HepG2 (cell line): ENCODE measurements around the gene WWP2. TPM values are rescaled to one million over a fixed set of nuclear protein-coding genes. Genes with fewer than 3 reads are reported as not detected.

Experiments used
- ETV5 ChIP-seq: IDR thresholded peaks from 2 replicates; pipeline ENCODE4 v1.6.1; 2018; ENCODE audit warnings: missing biosample characterization, missing genetic modification reagents, inconsistent platforms, borderline replicate concordance
- HDAC1 ChIP-seq: sonication (generic); formaldehyde crosslinking; IDR thresholded peaks from 2 replicates; pipeline ENCODE4 v1.5.1; 2020; ENCODE audit warnings: mild to moderate bottlenecking, missing genetic modification reagents
- HES4 ChIP-seq: sonication (generic); formaldehyde crosslinking; IDR thresholded peaks from 2 replicates; pipeline ENCODE4 v1.9.0; 2021; ENCODE audit warnings: mild to moderate bottlenecking, missing genetic modification reagents, borderline replicate concordance
- HNRNPH1 ChIP-seq: fragments of 200-400 bp; formaldehyde crosslinking; optimal IDR thresholded peaks from 2 replicates; pipeline ENCODE3; 2017; ENCODE audit warnings: mild to moderate bottlenecking, low read depth, low read length
- HOXA9 ChIP-seq: sonication (generic); formaldehyde crosslinking; IDR thresholded peaks from 2 replicates; pipeline ENCODE4 v1.8.1; 2022; ENCODE audit warnings: missing genetic modification reagents, mild to moderate bottlenecking, moderate library complexity, borderline replicate concordance
- IRF2 ChIP-seq: IDR thresholded peaks from 2 replicates; pipeline ENCODE4 v1.6.1; 2018; ENCODE audit warnings: missing genetic modification reagents, missing compliant biosample characterization
- LCORL ChIP-seq, 2 experiments: fragments of 450-650 bp in 1 of 2; sonication (generic) in 1 of 2; formaldehyde crosslinking in 1 of 2; IDR thresholded peaks; 2 replicates each; pipeline versions ENCODE4 v1.5.0 to v1.6.1; 2017 to 2020; ENCODE audit warnings: antibody characterized with exemption in 1 of 2, missing genetic modification reagents in 1 of 2
- MYC ChIP-seq: sonication (generic); formaldehyde crosslinking; IDR thresholded peaks from 2 replicates; pipeline ENCODE4 v1.9.0; 2021; ENCODE audit warnings: missing genetic modification reagents, borderline replicate concordance
- NCOA5 ChIP-seq: sonication (generic); formaldehyde crosslinking; IDR thresholded peaks from 2 replicates; pipeline ENCODE4 v1.4.0; 2020; ENCODE audit warnings: missing genetic modification reagents
- NONO ChIP-seq, 2 experiments: fragments of 450-650 bp in 1 of 2; sonication (generic) in 1 of 2; formaldehyde crosslinking in 1 of 2; IDR thresholded peaks in 1 of 2; conservative IDR thresholded peaks in 1 of 2; 2 replicates each; pipeline versions ENCODE4 v1.6.1 to v1.8.0; 2017 to 2022; ENCODE audit warnings: mild to moderate bottlenecking in 1 of 2, missing genetic modification reagents in 1 of 2, moderate library complexity in 1 of 2
- PHF20 ChIP-seq: sonication (generic); formaldehyde crosslinking; IDR thresholded peaks from 2 replicates; pipeline ENCODE4 v1.5.0; 2020; ENCODE audit warnings: mild to moderate bottlenecking, missing genetic modification reagents
- RERE ChIP-seq: IDR thresholded peaks from 2 replicates; pipeline ENCODE4 v1.6.1; 2016; ENCODE audit warnings: low read depth, missing genetic modification reagents, missing compliant biosample characterization
- SOX6 ChIP-seq, 2 experiments: fragments of 450-650 bp in 1 of 2; sonication (generic) in 1 of 2; formaldehyde crosslinking in 1 of 2; IDR thresholded peaks; 2 replicates each; pipeline versions ENCODE4 v1.4.0 to v1.6.1; 2017 to 2020; ENCODE audit warnings: antibody characterized with exemption in 1 of 2, mild to moderate bottlenecking in 1 of 2, missing genetic modification reagents in 1 of 2
- TBX2 ChIP-seq: sonication (generic); formaldehyde crosslinking; IDR thresholded peaks from 2 replicates; pipeline ENCODE4 v1.5.0; 2020; ENCODE audit warnings: missing genetic modification reagents, mild to moderate bottlenecking, borderline replicate concordance
- ZFP36 ChIP-seq: fragments of 150-350 bp; IDR thresholded peaks from 2 replicates; pipeline ENCODE4 v1.6.1; 2018; ENCODE audit warnings: borderline replicate concordance, low read length, low read depth; ENCODE audit not compliant: partially characterized antibody
- ZMAT5 ChIP-seq: sonication (generic); formaldehyde crosslinking; IDR thresholded peaks from 2 replicates; pipeline ENCODE4 v1.5.0; 2020; ENCODE audit warnings: mild to moderate bottlenecking, low read depth, missing genetic modification reagents, borderline replicate concordance
- ZNF260 ChIP-seq: sonication (generic); formaldehyde crosslinking; IDR thresholded peaks from 2 replicates; pipeline ENCODE4 v1.4.0; 2020; ENCODE audit warnings: missing genetic modification reagents, low read depth, mild to moderate bottlenecking, borderline replicate concordance
- ZNF343 ChIP-seq: sonication (generic); formaldehyde crosslinking; IDR thresholded peaks from 2 replicates; pipeline ENCODE4 v1.4.0; 2020; ENCODE audit warnings: mild to moderate bottlenecking, missing genetic modification reagents
- ZNF468 ChIP-seq: sonication (generic); formaldehyde crosslinking; IDR thresholded peaks from 2 replicates; pipeline ENCODE4 v1.8.0; 2022; ENCODE audit warnings: mild to moderate bottlenecking, moderate library complexity, missing genetic modification reagents
- ZNF552 ChIP-seq: sonication (generic); formaldehyde crosslinking; IDR thresholded peaks from 2 replicates; pipeline ENCODE4 v1.9.0; 2022; ENCODE audit warnings: missing genetic modification reagents, mild to moderate bottlenecking, borderline replicate concordance
- ZNF556 ChIP-seq: sonication (generic); formaldehyde crosslinking; IDR thresholded peaks from 2 replicates; pipeline ENCODE4 v1.4.0; 2020; ENCODE audit warnings: mild to moderate bottlenecking, missing genetic modification reagents, borderline replicate concordance
- ZNF839 ChIP-seq: sonication (generic); formaldehyde crosslinking; IDR thresholded peaks from 2 replicates; pipeline ENCODE4 v1.4.0; 2020; ENCODE audit warnings: missing genetic modification reagents, mild to moderate bottlenecking, borderline replicate concordance
- polyA plus RNA-seq, 8 experiments: library from polyadenylated mRNA; depleted of rRNA in 3 of 8; stranded (reverse) in 7 of 8; unstranded in 1 of 8; fragments of >200 nt; fragmentation: Illumina TruSeq in 4 of 8; extraction: Trizol in 4 of 8; gene quantifications; 2 replicates each; pipeline versions ENCODE4 v1.2.1 to v1.2.3, GENCODE V29; 2011 to 2016; ENCODE audit warnings: low read depth in 4 of 8, missing spikeins in 1 of 8, mixed read lengths in 1 of 8; ENCODE audit not compliant: insufficient read depth in 1 of 8
- total RNA-seq, 5 experiments: library from RNA; depleted of rRNA; stranded (reverse); fragments of >200 nt; fragmentation: Illumina TruSeq; extraction: Trizol; gene quantifications; 2 replicates each; pipeline ENCODE4 v1.2.3, GENCODE V29; 2016; ENCODE audit warnings: low read depth in 1 of 5
- TF ChIP-seq, protein P1 (sequence below): sonication (generic); formaldehyde crosslinking; conservative IDR thresholded peaks from 2 replicates; pipeline ENCODE4 v1.4.0; 2020; ENCODE audit warnings: missing genetic modification reagents

The WWP2 gene
- total and polyA plus RNA-seq, 2 of the 13 experiments (the other 11 are each of a cell fraction or from before 2014, with no cell fraction given): 11.4 to 28.2 TPM

- TF ChIP-seq LCORL (IDR thresholded peaks at IDR 0.05) (no peak), LCORL (CRISPR knock-in tag; IDR thresholded peaks at IDR 0.05) (peak; percentile 78), PHF20 (CRISPR knock-in tag) (no peak), HOXA9 (CRISPR knock-in tag) (no peak), ZNF260 (no peak), NCOA5 (CRISPR knock-in tag) (no peak), IRF2 (CRISPR knock-in tag) (0 out of 2 replicates have a peak, but pooled peaks have one; percentile 15), ZNF343 (CRISPR knock-in tag) (no peak), ZMAT5 (CRISPR knock-in tag) (no peak), MYC (CRISPR knock-in tag) (no peak), ZNF468 (CRISPR knock-in tag) (no peak), ETV5 (no peak), TBX2 (peak; percentile 95), ZNF552 (CRISPR knock-in tag) (no peak), SOX6 (IDR thresholded peaks at IDR 0.05) (no peak), SOX6 (CRISPR knock-in tag; IDR thresholded peaks at IDR 0.05) (peak; percentile 70; the same call in 1 of the 2 replicates), ZNF839 (no peak), NONO (IDR thresholded peaks at IDR 0.05) (no peak), NONO (CRISPR knock-in tag; conservative IDR thresholded peaks at IDR 0.05) (no peak), HNRNPH1 (no peak), HES4 (CRISPR knock-in tag) (no peak), ZFP36 (no peak), RERE (peak; percentile 59; the same call in 1 of the 2 replicates), ZNF556 (CRISPR knock-in tag) (no peak), HDAC1 (CRISPR knock-in tag) (peak; percentile 68)
- TF ChIP-seq, protein P1, sequence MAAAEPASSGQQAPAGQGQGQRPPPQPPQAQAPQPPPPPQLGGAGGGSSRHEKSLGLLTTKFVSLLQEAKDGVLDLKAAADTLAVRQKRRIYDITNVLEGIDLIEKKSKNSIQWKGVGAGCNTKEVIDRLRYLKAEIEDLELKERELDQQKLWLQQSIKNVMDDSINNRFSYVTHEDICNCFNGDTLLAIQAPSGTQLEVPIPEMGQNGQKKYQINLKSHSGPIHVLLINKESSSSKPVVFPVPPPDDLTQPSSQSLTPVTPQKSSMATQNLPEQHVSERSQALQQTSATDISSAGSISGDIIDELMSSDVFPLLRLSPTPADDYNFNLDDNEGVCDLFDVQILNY: no peak
These were observed 9.5 kb downstream of the WWP2 start (continued) for GRCh38 chr16:69771651-69771967.
